Measurements from ENCODE around the gene MRPL23.

DNA sequence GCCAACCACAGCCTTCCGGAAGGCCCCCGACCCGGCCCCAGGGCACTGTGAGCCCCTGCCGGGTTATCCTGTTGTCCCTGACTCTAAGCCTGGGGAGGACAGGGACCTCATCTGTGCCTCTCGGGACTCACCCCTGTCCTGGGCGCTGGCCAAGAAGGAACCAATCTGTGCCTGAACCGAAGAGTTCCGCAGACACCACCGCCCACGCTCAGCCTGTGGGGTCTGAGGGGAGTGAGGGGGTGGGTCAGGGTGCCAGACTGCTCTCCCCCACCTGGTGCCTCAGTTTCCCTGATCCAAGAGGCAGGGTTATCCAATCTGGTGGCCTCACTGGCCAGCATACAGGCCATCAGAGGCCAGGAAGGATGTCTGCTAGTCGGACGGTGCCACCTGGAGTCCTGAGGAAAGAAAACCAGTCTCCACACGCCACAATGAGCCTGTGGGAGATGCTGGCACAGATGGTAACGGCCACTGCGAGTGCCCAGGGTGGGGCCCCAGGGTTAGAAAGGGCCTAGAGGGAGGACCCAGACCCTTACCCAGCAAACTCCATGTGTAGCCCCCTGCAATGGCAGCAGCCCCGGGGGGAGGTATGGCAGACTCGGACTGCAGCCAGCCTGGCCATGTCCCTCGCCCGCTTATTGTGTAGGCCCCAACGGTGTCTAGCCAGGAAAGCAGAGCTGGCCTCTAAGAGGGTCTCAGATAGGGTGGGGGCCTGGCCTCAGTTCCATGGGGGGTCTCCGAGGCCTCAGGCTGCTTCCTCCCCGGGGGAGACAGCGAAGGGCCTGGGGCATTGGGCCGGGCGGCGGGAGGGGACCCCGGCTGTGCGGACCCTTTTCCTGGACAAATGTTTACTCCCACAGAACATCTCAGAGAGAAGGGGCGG lies 28.5 kb upstream of the MRPL23 start:
- TF ChIP-seq POLR2AphosphoS5 (IDR thresholded peaks at IDR 0.05; ENCODE audit: insufficient read depth in 1 of 2, low read depth in 1 of 2) (no peak), POLR2A (IDR thresholded peaks at IDR 0.05) (no peak)
- TF ChIP-seq, protein P1, sequence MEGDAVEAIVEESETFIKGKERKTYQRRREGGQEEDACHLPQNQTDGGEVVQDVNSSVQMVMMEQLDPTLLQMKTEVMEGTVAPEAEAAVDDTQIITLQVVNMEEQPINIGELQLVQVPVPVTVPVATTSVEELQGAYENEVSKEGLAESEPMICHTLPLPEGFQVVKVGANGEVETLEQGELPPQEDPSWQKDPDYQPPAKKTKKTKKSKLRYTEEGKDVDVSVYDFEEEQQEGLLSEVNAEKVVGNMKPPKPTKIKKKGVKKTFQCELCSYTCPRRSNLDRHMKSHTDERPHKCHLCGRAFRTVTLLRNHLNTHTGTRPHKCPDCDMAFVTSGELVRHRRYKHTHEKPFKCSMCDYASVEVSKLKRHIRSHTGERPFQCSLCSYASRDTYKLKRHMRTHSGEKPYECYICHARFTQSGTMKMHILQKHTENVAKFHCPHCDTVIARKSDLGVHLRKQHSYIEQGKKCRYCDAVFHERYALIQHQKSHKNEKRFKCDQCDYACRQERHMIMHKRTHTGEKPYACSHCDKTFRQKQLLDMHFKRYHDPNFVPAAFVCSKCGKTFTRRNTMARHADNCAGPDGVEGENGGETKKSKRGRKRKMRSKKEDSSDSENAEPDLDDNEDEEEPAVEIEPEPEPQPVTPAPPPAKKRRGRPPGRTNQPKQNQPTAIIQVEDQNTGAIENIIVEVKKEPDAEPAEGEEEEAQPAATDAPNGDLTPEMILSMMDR (IDR thresholded peaks at IDR 0.05), result no peak
